CD4-positive, alpha-beta T cell treated with Interleukin-6 for 4 hours (primary cell): ENCODE results near the gene RNGTT.

Experiments used
- DNase-seq: peaks from one replicate; pipeline ENCODE4 v3.0.0-alpha.2; 2020; ENCODE audit warnings: mixed read lengths

Gene RNGTT

GRCh38 chr6:88708197-88708744 is 255.1 kb downstream of the RNGTT start:
- no peak for DNase-seq

GRCh38 chr6:88705601-88706000 is 257.8 kb downstream of the RNGTT start:
- DNase-seq, result no peak

DNA sequence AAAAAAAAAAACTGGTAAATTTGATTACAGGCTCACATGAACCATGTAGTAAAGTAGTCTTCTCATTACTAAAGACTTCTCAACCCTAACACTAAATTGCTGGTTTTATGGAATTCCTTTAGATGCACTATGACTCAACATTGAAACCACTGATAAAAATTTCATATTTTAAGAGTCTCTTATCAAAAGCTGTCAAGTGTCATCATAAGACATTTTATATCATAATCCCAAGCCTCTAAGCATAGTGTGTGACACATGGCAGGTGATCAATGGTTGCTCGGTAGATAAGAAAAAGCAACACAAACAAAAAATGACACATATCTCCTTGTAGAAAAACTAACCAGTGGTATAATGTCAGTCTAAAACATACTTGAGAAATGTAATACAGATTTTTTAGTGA is 258.4 kb downstream of the RNGTT start:
- no peak for DNase-seq

GRCh38 chr6:88702956-88703556 is 260.4 kb downstream of the RNGTT start:
- DNase-seq, result no peak

- no peak for DNase-seq
Measured at GRCh38 chr6:88698661-88699060, 264.8 kb downstream of the RNGTT start.

DNA sequence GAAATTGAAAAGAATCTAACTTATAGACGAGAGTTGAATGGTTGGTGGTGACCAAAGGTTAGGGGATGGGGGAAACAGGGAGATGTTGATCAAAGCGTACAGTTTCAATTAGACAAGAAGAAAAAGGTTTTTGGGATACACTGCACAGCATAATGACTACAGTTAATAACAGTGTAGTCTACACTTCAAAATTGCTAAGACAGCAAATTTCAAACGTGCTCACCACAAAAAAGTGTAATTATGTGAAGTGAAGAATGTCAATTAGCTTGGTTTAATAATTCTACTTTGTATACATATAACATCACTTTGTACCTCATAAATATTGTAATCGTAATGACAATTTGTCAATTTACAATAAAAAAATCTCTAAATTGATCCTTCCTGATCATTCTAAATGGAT is 267.5 kb downstream of the RNGTT start:
- DNase-seq, result no peak

- DNase-seq, result no peak
Measured at GRCh38 chr6:88683734-88684133, 279.7 kb downstream of the RNGTT start.

DNA sequence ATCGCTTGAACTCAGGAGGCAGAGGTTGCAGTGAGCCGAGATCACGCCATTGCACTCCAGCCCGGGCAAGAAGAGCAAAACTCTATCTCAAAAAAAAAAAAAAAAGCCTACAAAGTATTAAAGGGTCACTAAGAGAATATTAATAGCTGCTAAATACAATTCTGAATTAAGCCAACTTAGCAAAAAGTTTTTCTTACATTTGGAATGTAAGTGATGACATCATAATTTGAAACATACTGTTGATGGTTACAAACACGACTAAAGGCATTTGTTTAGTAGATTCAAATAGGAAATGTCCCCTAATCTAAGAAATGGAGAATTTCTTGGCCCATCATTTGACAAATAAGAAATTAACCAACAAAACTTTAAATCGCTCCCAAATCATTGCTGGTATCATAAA is 282.8 kb downstream of the RNGTT start:
- DNase-seq, result no peak

DNA sequence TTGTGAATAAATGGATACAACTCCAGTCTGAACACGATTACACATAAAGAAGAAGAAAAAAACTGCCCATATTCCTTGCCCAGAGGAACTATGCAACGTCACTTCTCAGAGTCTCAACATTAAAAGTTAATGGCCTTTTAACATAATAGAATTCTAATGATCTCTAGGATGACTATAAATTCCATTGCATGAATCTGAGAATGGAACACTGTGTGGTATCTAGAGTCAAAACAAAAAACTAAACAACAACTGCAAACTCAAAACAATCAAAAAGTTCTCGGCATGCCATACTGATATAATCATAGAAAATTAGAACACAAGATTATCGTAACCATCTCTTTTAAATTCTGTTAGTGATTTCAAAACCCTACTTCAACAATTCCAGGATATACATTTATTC is 283.6 kb downstream of the RNGTT start:
- DNase-seq, result no peak

DNA sequence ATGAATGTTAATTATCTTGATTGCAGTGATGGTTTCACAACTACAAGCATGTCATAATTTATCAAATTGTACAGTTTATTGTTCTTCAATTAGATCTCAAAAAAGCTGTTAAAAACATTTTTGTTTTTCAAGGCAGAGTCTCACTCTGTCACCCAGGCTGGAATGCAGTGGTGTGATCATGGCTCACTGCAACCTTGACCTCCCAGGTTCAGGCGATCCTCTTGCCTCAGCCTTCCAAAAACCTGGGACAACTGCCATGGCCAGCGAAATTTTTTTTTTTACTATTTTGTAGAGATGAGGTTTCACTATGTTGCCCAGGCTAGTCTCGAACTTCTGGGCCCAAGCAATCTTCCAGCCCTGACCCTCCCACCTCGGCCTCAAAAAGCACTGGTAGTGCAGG is 286.1 kb downstream of the RNGTT start:
- DNase-seq, result no peak

DNA sequence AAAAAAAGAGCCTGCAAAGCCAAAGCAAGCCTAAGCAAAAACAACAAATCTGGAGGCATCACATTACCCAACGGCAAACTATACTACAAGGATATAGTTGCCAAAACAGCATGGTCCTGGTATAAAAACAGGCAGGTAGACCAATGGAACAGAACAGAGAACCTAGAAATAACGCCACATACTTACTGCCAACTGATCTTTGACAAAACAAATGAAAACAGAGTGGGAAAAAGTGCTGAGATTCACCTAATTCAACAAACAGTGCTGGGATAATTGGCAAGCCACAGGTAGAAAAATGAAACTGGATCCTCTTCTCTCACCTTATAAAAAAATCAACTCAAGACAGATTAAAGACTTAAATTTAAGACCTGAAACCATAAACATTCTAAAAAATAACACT is 291.8 kb downstream of the RNGTT start:
- DNase-seq, result no peak

DNA sequence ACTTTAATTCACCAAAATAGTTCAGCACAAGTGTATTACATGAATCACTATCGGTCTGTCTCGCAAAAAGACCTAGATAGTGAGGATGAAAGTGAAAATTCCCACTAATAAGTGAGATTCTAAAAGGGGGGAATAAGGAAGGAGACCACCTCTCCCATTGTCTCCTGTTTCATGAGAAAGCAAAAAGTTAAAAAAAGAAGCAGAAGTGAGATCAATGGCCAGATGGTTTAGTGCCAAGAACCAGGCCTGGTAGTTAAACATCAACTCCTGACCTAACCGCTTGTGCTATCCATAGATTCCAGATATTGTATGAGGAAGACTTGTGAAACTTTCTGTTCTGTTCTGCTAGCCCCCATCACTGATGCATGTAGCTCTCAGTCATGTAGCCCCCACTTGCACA is 293.0 kb downstream of the RNGTT start:
- DNase-seq, result no peak

DNA sequence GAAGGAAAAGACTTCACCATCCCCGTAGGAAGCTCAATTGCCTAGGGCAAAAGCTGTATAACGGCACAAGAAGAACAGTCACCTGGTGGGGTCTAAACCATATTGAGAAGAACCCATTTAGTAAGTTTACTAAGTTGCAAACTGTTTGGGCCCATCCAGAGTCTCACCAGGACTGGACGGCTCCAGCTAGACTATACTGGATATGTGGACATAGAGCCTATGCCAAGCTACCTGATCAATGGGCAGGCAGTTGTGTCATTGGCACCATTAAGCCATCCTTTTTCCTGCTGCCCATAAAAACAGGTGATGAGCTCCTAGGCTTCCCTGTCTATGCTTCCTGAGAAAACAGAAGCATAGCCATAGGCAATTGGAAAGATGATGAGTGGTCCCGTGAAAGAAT is 293.9 kb downstream of the RNGTT start:
- DNase-seq, result no peak

- DNase-seq, result no peak
Measured at GRCh38 chr6:88666901-88667300, 296.5 kb downstream of the RNGTT start.

DNA sequence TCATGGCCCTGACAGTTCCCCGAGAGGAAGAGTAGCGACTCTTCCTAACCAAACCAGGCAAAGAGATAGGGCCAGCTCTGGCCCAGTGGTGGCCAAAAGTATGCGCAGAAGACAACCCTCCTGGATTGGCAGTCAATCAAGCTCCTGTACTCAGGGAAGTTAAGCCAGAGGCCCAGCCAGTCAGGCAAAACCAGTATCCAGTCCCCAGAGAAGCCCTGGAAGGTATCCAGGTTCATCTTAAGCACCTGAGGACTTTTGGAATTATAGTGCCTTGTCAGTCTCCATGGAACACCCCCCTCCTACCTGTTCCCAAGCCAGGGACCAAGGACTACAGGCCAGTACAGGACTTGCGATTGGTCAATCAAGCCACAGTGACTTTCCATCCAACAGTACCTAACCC is 298.3 kb downstream of the RNGTT start:
- DNase-seq, result no peak

DNA sequence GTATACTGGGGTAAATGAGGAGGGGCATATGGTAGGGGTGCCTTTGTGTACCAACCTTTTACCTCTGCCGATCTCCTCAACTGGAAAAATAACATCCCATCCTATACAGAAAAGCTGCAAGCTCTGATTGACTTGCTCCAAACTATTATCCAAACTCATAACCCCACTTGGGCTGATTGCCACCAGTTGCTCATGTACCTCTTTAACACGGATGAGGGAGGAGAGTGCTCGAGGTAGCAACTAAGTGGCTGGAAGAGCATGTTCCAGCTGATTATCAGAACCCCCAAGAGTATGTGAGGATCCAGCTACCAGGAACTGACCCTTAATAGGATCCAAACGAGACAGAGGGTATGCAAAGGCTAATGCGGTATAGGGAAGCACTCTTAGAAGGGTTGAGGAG is 299.6 kb downstream of the RNGTT start:
- DNase-seq, result no peak

DNA sequence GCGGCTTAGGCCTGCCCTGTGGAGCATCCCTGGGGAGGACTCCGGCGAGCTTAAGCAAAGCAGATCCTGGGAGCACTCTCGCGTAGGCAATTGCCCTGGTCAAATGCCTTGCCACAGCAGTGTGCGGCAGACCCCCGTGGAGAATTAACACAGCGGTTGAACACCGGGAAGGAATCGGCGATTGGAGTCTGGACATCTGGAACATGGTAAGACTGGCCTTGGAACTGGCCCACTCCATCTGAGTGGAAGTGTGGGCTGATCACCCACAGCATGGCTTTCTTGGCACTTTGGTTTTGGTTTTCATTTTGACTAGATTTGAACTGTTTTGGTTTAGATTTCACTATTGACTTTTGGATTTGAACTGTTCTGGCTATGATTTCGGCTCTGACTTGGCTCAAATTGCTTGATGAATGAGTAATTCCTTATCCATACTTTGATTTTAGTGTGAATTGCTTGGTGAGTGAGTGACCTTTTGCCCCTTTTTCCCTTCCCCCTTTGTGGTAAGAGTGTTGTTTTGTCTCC is 300.7 kb downstream of the RNGTT start:
- no peak for DNase-seq

DNA sequence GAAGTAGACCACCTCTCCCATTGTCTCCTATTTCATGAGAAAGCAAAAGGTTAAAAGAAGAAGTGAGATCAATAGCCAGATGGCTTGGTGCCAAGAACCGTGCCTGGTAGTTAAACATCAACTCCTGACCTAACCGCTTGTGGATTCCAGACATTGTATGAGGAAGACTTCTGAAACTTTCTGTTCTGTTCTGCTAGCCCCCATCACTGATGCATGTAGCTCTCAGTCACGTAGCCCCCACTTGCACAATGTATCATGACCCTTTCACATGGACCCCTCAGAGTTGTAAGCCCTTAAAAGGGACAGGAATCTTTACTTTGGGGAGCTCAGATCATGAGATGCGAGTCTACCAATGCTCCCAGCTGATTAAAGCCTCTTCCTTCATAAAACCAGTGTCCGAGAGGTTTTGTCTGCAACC is 301.2 kb downstream of the RNGTT start:
- DNase-seq, result no peak

DNA sequence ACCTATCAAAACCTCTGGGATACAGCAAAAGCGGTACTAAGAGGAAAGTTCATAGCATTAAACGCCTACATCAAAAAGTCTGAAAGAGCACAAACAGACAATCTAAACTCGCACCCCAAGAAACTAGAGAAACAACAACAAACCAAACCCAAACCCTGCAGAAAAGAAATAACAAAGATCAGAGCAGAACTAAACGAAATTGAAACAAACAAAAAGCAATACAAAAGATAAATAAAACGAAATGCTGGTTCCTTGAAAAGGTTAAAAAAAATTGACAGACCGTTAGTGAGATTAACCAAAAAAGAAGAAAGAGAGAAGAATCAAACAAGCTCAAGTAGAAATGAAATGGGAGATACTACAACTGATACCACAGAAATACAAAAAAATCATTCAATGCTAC is 302.3 kb downstream of the RNGTT start:
- DNase-seq, result no peak

GRCh38 chr6:88655586-88655985 is 307.8 kb downstream of the RNGTT start:
- no peak for DNase-seq

- DNase-seq, result no peak
Measured at GRCh38 chr6:88653936-88654335, 309.5 kb downstream of the RNGTT start.

DNA sequence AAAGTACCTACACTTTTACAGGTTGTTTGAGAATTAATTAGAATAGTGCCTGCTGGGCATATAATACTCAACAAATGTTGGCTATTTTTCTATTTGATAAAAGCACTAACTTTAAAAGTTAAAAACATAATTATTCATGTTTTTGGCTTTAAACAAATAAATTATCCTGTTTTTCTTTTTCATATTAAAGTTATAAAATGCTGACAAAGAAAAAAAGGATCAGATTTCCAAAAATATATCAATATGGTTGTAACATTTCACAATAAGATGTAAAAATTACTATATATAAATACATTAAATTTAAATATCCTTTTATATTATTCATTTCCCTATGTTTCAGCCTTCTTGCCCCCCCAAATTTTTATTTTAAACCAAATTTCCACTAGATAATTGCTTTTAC is 312.0 kb downstream of the RNGTT start:
- DNase-seq, result no peak

DNA sequence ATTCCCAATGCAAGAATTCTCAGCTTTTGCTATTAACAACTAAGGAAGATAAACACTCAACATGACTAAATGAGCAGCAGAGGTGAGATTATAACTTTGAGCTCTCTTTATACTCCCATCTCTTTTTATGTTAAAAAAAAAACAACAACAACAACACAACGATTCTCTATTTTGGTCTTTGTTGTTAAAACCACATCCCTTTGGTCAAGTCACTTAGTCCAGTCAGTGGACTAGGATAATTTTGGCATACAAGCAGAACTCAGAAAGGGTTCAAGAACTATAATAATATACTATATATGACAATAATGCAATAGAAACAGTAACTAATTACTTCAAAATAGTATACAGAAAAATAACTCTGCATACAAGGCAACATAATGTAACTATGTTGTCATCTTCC is 312.4 kb downstream of the RNGTT start:
- DNase-seq, result no peak

- no peak for DNase-seq
Measured at GRCh38 chr6:88650029-88650619, 313.3 kb downstream of the RNGTT start.
